H1 (cell line): ENCODE results near the gene CASP8AP2.

Experiments used
- POLR2A ChIP-seq, 2 experiments: IDR thresholded peaks; 1 replicate in 1 of 2; 2 replicates in 1 of 2; pipeline ENCODE4 v1.6.1; 2011; ENCODE audit warnings: low read depth in 2 of 2, low read length in 2 of 2, mild to moderate bottlenecking in 2 of 2; ENCODE audit errors: control extremely low read depth in 1 of 2
- TCF12 ChIP-seq: IDR thresholded peaks from 2 replicates; pipeline ENCODE4 v1.6.1; 2011; ENCODE audit warnings: low read depth, mild to moderate bottlenecking, low read length

GRCh38 chr6:89799096-89799495 is 30.6 kb upstream of the CASP8AP2 start:
- TF ChIP-seq TCF12 (no peak), POLR2A (IDR thresholded peaks at IDR 0.05; ENCODE audit: control extremely low read depth in 1 of 2, low read depth in 2 of 2, low read length in 2 of 2) (no peak)
